ENCODE data around the gene KCNIP1. TPM values are rescaled to one million over a fixed set of nuclear protein-coding genes. Genes with fewer than 3 reads are reported as not detected.

KCNIP1 gene
- total and polyA plus RNA-seq, 9 of the 15 experiments (the other 6 are each of a cell fraction or from before 2014, with no cell fraction given) = not detected

GRCh38 chr5:170562875-170563228 lies 59.0 kb downstream of the KCNIP1 start (continued):
- TF ChIP-seq GATAD2A (IDR thresholded peaks at IDR 0.05) (no peak), TOE1 (IDR thresholded peaks at IDR 0.05; ENCODE audit: borderline replicate concordance) (no peak), TOE1 (CRISPR knock-in tag; IDR thresholded peaks at IDR 0.05; ENCODE audit: borderline replicate concordance, low read depth) (no peak), SMARCA4 (IDR thresholded peaks at IDR 0.05) (no peak), HOXB6 (CRISPR knock-in tag; IDR thresholded peaks at IDR 0.05; ENCODE audit: borderline replicate concordance) (no peak), MEF2A (IDR thresholded peaks at IDR 0.05; ENCODE audit: control insufficient read depth, low read depth, low read length) (no peak), STAT5A (IDR thresholded peaks at IDR 0.05; ENCODE audit: borderline replicate concordance, low read length) (no peak), ZNF354B (CRISPR knock-in tag; IDR thresholded peaks at IDR 0.05) (no peak), ZBTB9 (CRISPR knock-in tag; IDR thresholded peaks at IDR 0.05) (no peak), THRA (IDR thresholded peaks at IDR 0.05) (no peak)
